Tibial nerve (tissue), 4 donors: ENCODE results near the gene TRPV6. TPM values are rescaled to one million over a fixed set of nuclear protein-coding genes. Genes with fewer than 3 reads are reported as not detected.

Experiments
- DNase-seq, 2 donors: peaks; one replicate each; pipeline ENCODE4 v3.0.0-alpha.2; 2019; ENCODE audit warnings: low spot score in 2 of 2
- H3K27ac ChIP-seq, 4 donors: fragments of 200-600 bp; sonication (generic) in 3 of 4; one replicate each; pipeline ENCODE4 v1.5.1; 2017 to 2019; ENCODE audit warnings: mild to moderate bottlenecking in 1 of 4
- H3K27me3 ChIP-seq, 2 donors: fragments of 200-600 bp; sonication (generic) in 1 of 2; one replicate each; pipeline versions ENCODE4 v1.5.1 to v1.6.0; 2017 to 2019
- H3K36me3 ChIP-seq, 3 donors: fragments of 200-600 bp; sonication (generic); one replicate each; pipeline ENCODE4 v1.5.1; 2018 to 2019
- H3K4me1 ChIP-seq, 4 donors: fragments of 200-600 bp; sonication (generic) in 3 of 4; one replicate each; pipeline ENCODE4 v1.5.1; 2017 to 2019
- H3K4me3 ChIP-seq, 4 donors: fragments of 200-600 bp; sonication (generic) in 3 of 4; one replicate each; pipeline ENCODE4 v1.5.1; 2017 to 2019; ENCODE audit warnings: mild to moderate bottlenecking in 1 of 4, moderate library complexity in 1 of 4
- H3K9me3 ChIP-seq, 4 donors: fragments of 200-600 bp; sonication (generic) in 3 of 4; one replicate each; pipeline ENCODE4 v1.5.1; 2017 to 2019
- CTCF ChIP-seq, 5 experiments: fragments of 200-600 bp in 3 of 5; fragments of 450-650 bp in 2 of 5; sonication (generic) in 3 of 5; IDR thresholded peaks; one replicate each; pipeline ENCODE4 v1.5.1; 2016 to 2019; ENCODE audit warnings: antibody characterized with exemption in 5 of 5, mild to moderate bottlenecking in 3 of 5, moderate library complexity in 2 of 5
- EP300 ChIP-seq, 2 donors: sonication (generic); formaldehyde crosslinking; IDR thresholded peaks; one replicate each; pipeline ENCODE4 v1.6.1; 2017; ENCODE audit warnings: antibody characterized with exemption in 2 of 2, mild to moderate bottlenecking in 1 of 2
- POLR2A ChIP-seq, 2 donors: fragments of 450-650 bp; IDR thresholded peaks; one replicate each; pipeline ENCODE4 v1.6.1; 2017; ENCODE audit warnings: antibody characterized with exemption in 2 of 2, mild to moderate bottlenecking in 2 of 2, moderate library complexity in 2 of 2
- WGBS, 2 donors: methylation state at CpG; one replicate each; pipeline ENCODE4 v1.1.5; 2018; 5-methylcytosine and 5-hydroxymethylcytosine counted together
- total RNA-seq, 4 donors: library from RNA; depleted of rRNA; stranded (reverse); fragments of >200 nt; gene quantifications; one replicate each; pipeline ENCODE4 v1.1.0, GENCODE V29; 2016

TRPV6 gene
- total RNA-seq, 4 donors from 2014 or later: under 0.01 to 0.78 (median under 0.01) TPM; not detected in 1

- 81 to 82% methylated on average over 3 of the region's 3 CpGs for WGBS, 2 donors
These were observed 11.3 kb upstream of the TRPV6 start for GRCh38 chr7:142896741-142897379.

GRCh38 chr7:142896151-142896550, 10.6 kb upstream of the TRPV6 start:
- no peaks in the 10 kb centered on the region for H3K36me3 ChIP-seq
- no peaks in the 10 kb centered on the region for H3K27me3 ChIP-seq
- no peak for DNase-seq
- TF ChIP-seq CTCF (IDR thresholded peaks at IDR 0.05) (no peak), EP300 (IDR thresholded peaks at IDR 0.05) (no peak), POLR2A (IDR thresholded peaks at IDR 0.05) (no peak)
- no peaks in the 10 kb centered on the region for H3K9me3 ChIP-seq
- 77 to 79% methylated on average over 3 of the region's 3 CpGs for WGBS, 2 donors
- no peak overlapping the region for H3K27ac ChIP-seq
- no peak overlapping the region for H3K4me3 ChIP-seq
- no peaks in the 10 kb centered on the region for H3K4me1 ChIP-seq

More at GRCh38 chr7:142896741-142897379, 11.3 kb upstream of the TRPV6 start:
- H3K27ac ChIP-seq: no peak overlapping the region
- H3K36me3 ChIP-seq: no peaks in the 10 kb centered on the region
- H3K9me3 ChIP-seq: no peaks in the 10 kb centered on the region
- DNase-seq: no peak
- H3K4me1 ChIP-seq: no peaks in the 10 kb centered on the region
- no peak overlapping the region for H3K4me3 ChIP-seq
- TF ChIP-seq EP300 (IDR thresholded peaks at IDR 0.05): no peak
- TF ChIP-seq CTCF (IDR thresholded peaks at IDR 0.05): no peak
- TF ChIP-seq POLR2A (IDR thresholded peaks at IDR 0.05): no peak
- no peaks in the 10 kb centered on the region for H3K27me3 ChIP-seq

- no peak for DNase-seq
- 65 to 66% methylated on average over 6 of the region's 6 CpGs for WGBS, 2 donors
- Histone ChIP-seq H3K4me1 (no peaks in the 10 kb centered on the region), H3K36me3 (no peaks in the 10 kb centered on the region), H3K27ac (no peak overlapping the region), H3K27me3 (no peaks in the 10 kb centered on the region), H3K9me3 (no peaks in the 10 kb centered on the region), H3K4me3 (no peak overlapping the region)
- no peak for TF ChIP-seq EP300 (IDR thresholded peaks at IDR 0.05)
- TF ChIP-seq CTCF (IDR thresholded peaks at IDR 0.05): no peak
- no peak for TF ChIP-seq POLR2A (IDR thresholded peaks at IDR 0.05)
These were observed 9.5 kb upstream of the TRPV6 start for GRCh38 chr7:142894985-142895593.

GRCh38 chr7:142894112-142894984, 8.8 kb upstream of the TRPV6 start:
- Histone ChIP-seq H3K36me3 (no peaks in the 10 kb centered on the region), H3K27me3 (peaks cover 0 to under 1% of the 10 kb centered on the region in 2 donors), H3K4me3 (no peak overlapping the region), H3K4me1 (no peaks in the 10 kb centered on the region), H3K27ac (no peak overlapping the region), H3K9me3 (no peaks in the 10 kb centered on the region)
- 76 to 79% methylated on average over 12 of the region's 12 CpGs for WGBS, 2 donors
- no peak for DNase-seq
- TF ChIP-seq CTCF (IDR thresholded peaks at IDR 0.05): no peak
- TF ChIP-seq EP300 (IDR thresholded peaks at IDR 0.05): no peak
- no peak for TF ChIP-seq POLR2A (IDR thresholded peaks at IDR 0.05)

GRCh38 chr7:142892951-142893350, 7.4 kb upstream of the TRPV6 start:
- 76 to 83% methylated on average over 5 of the region's 5 CpGs for WGBS, 2 donors
- no peak overlapping the region for H3K4me3 ChIP-seq
- H3K27ac ChIP-seq: no peak overlapping the region
- no peaks in the 10 kb centered on the region for H3K4me1 ChIP-seq
- H3K9me3 ChIP-seq: no peaks in the 10 kb centered on the region
- TF ChIP-seq POLR2A (IDR thresholded peaks at IDR 0.05): no peak
- TF ChIP-seq CTCF (IDR thresholded peaks at IDR 0.05): no peak
- TF ChIP-seq EP300 (IDR thresholded peaks at IDR 0.05): no peak
- H3K36me3 ChIP-seq: no peaks in the 10 kb centered on the region
- DNase-seq: no peak
- H3K27me3 ChIP-seq: peaks cover 0 to 9% of the 10 kb centered on the region in 2 donors
